ENCODE results near the gene PALLD.
"Not testable (repeated sequence)": the region's sequence is repeated elsewhere in the genome, so short reads cannot be mapped to it uniquely, and the experiment has no call there.

PALLD gene

GRCh38 chr4:168496834-168497233 is at the start of gene PALLD:
Gene PALLD, plus strand, starts transcription at chr4:168497052.
- DNase-seq (ENCODE audit: low read depth) = no peak

- DNase-seq (ENCODE audit: low read depth) = not testable (repeated sequence)
These were observed 47.8 kb upstream of the PALLD start for GRCh38 chr4:168449063-168449462.

- no peak for DNase-seq (ENCODE audit: low read depth)
These were observed 47.0 kb upstream of the PALLD start for GRCh38 chr4:168449719-168450452.

GRCh38 chr4:168451331-168451730 is 45.5 kb upstream of the PALLD start:
- DNase-seq (ENCODE audit: low read depth) = no peak

GRCh38 chr4:168451744-168452390 is 45.0 kb upstream of the PALLD start:
- DNase-seq (ENCODE audit: low read depth) = peak; percentile 35

- DNase-seq (ENCODE audit: low read depth) = no peak
These were observed 43.7 kb upstream of the PALLD start for GRCh38 chr4:168453146-168453545.

GRCh38 chr4:168458256-168458655 is 38.6 kb upstream of the PALLD start:
- DNase-seq (ENCODE audit: low read depth) = not testable (repeated sequence)

GRCh38 chr4:168461821-168462220 is 35.0 kb upstream of the PALLD start:
- no peak for DNase-seq (ENCODE audit: low read depth)

GRCh38 chr4:168472920-168473319 is 23.9 kb upstream of the PALLD start:
- no peak for DNase-seq (ENCODE audit: low read depth)

- DNase-seq (ENCODE audit: low read depth) = no peak
These were observed 22.1 kb upstream of the PALLD start for GRCh38 chr4:168474660-168475320.

GRCh38 chr4:168475745-168476144 is 21.1 kb upstream of the PALLD start:
- DNase-seq (ENCODE audit: low read depth) = no peak

- DNase-seq (ENCODE audit: low read depth) = no peak
These were observed 18.0 kb upstream of the PALLD start for GRCh38 chr4:168478868-168479267.

GRCh38 chr4:168480931-168481611 is 15.8 kb upstream of the PALLD start:
- no peak for DNase-seq (ENCODE audit: low read depth)

- no peak for DNase-seq (ENCODE audit: low read depth)
These were observed 13.0 kb upstream of the PALLD start for GRCh38 chr4:168483811-168484210.

- no peak for DNase-seq (ENCODE audit: low read depth)
These were observed 12.2 kb upstream of the PALLD start for GRCh38 chr4:168484626-168485025.

- no peak for DNase-seq (ENCODE audit: low read depth)
These were observed 11.5 kb upstream of the PALLD start for GRCh38 chr4:168485156-168485910.

- no peak for DNase-seq (ENCODE audit: low read depth)
These were observed 10.0 kb upstream of the PALLD start for GRCh38 chr4:168486912-168487281.

GRCh38 chr4:168487282-168488035 is 9.4 kb upstream of the PALLD start:
- DNase-seq (ENCODE audit: low read depth) = no peak

- no peak for DNase-seq (ENCODE audit: low read depth)
These were observed 8.0 kb upstream of the PALLD start for GRCh38 chr4:168488869-168489274.

- DNase-seq (ENCODE audit: low read depth) = no peak
These were observed 7.2 kb upstream of the PALLD start for GRCh38 chr4:168489616-168490015.

- no peak for DNase-seq (ENCODE audit: low read depth)
These were observed 6.1 kb upstream of the PALLD start for GRCh38 chr4:168490711-168491110.

Measured in HS-27A (cell line).